K562 (cell line): ENCODE data around the gene NYAP1. TPM values are rescaled to one million over a fixed set of nuclear protein-coding genes. Genes with fewer than 3 reads are reported as not detected.
A peak's percentile ranks its signal among the peaks of the same experiment; 100 is the strongest.

Source experiments
- CBX2 ChIP-seq: fragments of 200-600 bp; sonication (generic); IDR thresholded peaks from one replicate; pipeline ENCODE4 v1.6.1; 2012; ENCODE audit warnings: mild to moderate bottlenecking, low read length, inconsistent platforms; ENCODE audit not compliant: insufficient read depth, poor library complexity, severe bottlenecking
- DMBX1 ChIP-seq: fragments of 250-450 bp; sonication (Bioruptor Pico); IDR thresholded peaks from 2 replicates; pipeline ENCODE4 v1.8.0; 2022; ENCODE audit warnings: inconsistent platforms, mild to moderate bottlenecking, moderate library complexity, borderline replicate concordance
- ETV6 ChIP-seq, 3 experiments: fragments of 150-350 bp in 1 of 3; sonication (generic) in 1 of 3; formaldehyde crosslinking in 1 of 3; IDR thresholded peaks; 2 replicates each; pipeline versions ENCODE4 v1.6.1 to v1.8.0; 2014 to 2022; ENCODE audit warnings: borderline replicate concordance in 2 of 3, low read depth in 2 of 3, antibody characterized with exemption in 1 of 3, low read length in 1 of 3, mild to moderate bottlenecking in 1 of 3, missing genetic modification reagents in 1 of 3
- JUN ChIP-seq, 2 experiments: sonication (generic) in 1 of 2; formaldehyde crosslinking in 1 of 2; IDR thresholded peaks; 2 replicates each; pipeline versions ENCODE4 v1.6.1 to v1.8.0; 2012 to 2022; ENCODE audit warnings: borderline replicate concordance in 2 of 2, mild to moderate bottlenecking in 2 of 2, improper control_type of control experiment in 1 of 2, low read depth in 1 of 2, low read length in 1 of 2, missing genetic modification reagents in 1 of 2
- KLF6 ChIP-seq: fragments of 250-450 bp; sonication (Bioruptor Pico); IDR thresholded peaks from 2 replicates; pipeline ENCODE4 v1.4.0; 2020; ENCODE audit warnings: mild to moderate bottlenecking, moderate library complexity, borderline replicate concordance
- MEIS2 ChIP-seq: fragments of 450-650 bp; IDR thresholded peaks from 2 replicates; pipeline ENCODE4 v1.6.1; 2014; ENCODE audit warnings: mild to moderate bottlenecking; ENCODE audit not compliant: partially characterized antibody
- NFYB ChIP-seq: IDR thresholded peaks from 2 replicates; pipeline ENCODE4 v1.6.1; 2011; ENCODE audit warnings: mild to moderate bottlenecking, moderate library complexity; ENCODE audit not compliant: insufficient read length; ENCODE audit errors: extremely low read depth
- SETDB1 ChIP-seq: IDR thresholded peaks from one replicate; pipeline ENCODE4 v1.6.1; 2012; ENCODE audit warnings: low read length, control low read depth, inconsistent platforms
- TCF3 ChIP-seq: sonication (generic); formaldehyde crosslinking; IDR thresholded peaks from 2 replicates; pipeline ENCODE4 v1.4.0; 2020; ENCODE audit warnings: mild to moderate bottlenecking, missing genetic modification reagents
- TRIM24 ChIP-seq, 2 experiments: fragments of 450-650 bp; IDR thresholded peaks; 2 replicates each; pipeline ENCODE4 v1.6.1; 2016
- ZNF124 ChIP-seq: sonication (generic); formaldehyde crosslinking; IDR thresholded peaks from 2 replicates; pipeline ENCODE4 v1.8.1; 2022; ENCODE audit warnings: missing genetic modification reagents
- polyA plus RNA-seq, 8 experiments: library from polyadenylated mRNA; depleted of rRNA in 4 of 8; stranded (reverse) in 5 of 8; unstranded in 3 of 8; fragments of >200 nt; fragmentation: Nextera tagmentation in 2 of 8; fragmentation: Illumina TruSeq in 1 of 8; extraction: Ambion mirVana in 2 of 8; extraction: Trizol in 1 of 8; gene quantifications; 2 replicates each; pipeline versions ENCODE4 v1.2.1 to v1.2.3, GENCODE V29; 2011 to 2014; ENCODE audit warnings: inconsistent platforms in 1 of 8, missing spikeins in 1 of 8
- total RNA-seq, 7 experiments: library from RNA; depleted of rRNA in 6 of 7; stranded (reverse); fragments of >200 nt in 6 of 7; fragmentation: Illumina TruSeq in 2 of 7; extraction: Trizol in 2 of 7; gene quantifications; 2 replicates each; pipeline versions ENCODE4 v1.2.1 to v1.2.3, GENCODE V29; 2011 to 2021; ENCODE audit warnings: low replicate concordance in 1 of 7
- TF ChIP-seq, protein P1 (sequence below): fragments of 450-650 bp; formaldehyde crosslinking; IDR thresholded peaks from 2 replicates; pipeline ENCODE4 v1.4.0; 2020; ENCODE audit warnings: mild to moderate bottlenecking
- TF ChIP-seq, protein P2 (sequence below): fragments of 250-450 bp; sonication (Bioruptor Pico); IDR thresholded peaks from 2 replicates; pipeline ENCODE4 v1.5.0; 2022; ENCODE audit warnings: mild to moderate bottlenecking
- TF ChIP-seq, protein P3 (sequence below): fragments of 250-450 bp; sonication (Bioruptor Pico); IDR thresholded peaks from 2 replicates; pipeline ENCODE4 v1.8.0; 2022; ENCODE audit warnings: inconsistent platforms
- TF ChIP-seq, protein P4 (sequence below): fragments of 250-450 bp; sonication (Bioruptor Pico); IDR thresholded peaks from 2 replicates; pipeline ENCODE4 v1.5.1; 2021; ENCODE audit warnings: mild to moderate bottlenecking
- TF ChIP-seq, protein P5 (sequence below): sonication (generic); formaldehyde crosslinking; IDR thresholded peaks from 2 replicates; pipeline ENCODE4 v1.8.0; 2022; ENCODE audit warnings: mild to moderate bottlenecking, missing genetic modification reagents, borderline replicate concordance

Gene NYAP1
- total and polyA plus RNA-seq, 9 of the 15 experiments (the other 6 are each of a cell fraction or from before 2014, with no cell fraction given): 0.11 to 0.88 (median 0.22) TPM; not detected in 2

DNA sequence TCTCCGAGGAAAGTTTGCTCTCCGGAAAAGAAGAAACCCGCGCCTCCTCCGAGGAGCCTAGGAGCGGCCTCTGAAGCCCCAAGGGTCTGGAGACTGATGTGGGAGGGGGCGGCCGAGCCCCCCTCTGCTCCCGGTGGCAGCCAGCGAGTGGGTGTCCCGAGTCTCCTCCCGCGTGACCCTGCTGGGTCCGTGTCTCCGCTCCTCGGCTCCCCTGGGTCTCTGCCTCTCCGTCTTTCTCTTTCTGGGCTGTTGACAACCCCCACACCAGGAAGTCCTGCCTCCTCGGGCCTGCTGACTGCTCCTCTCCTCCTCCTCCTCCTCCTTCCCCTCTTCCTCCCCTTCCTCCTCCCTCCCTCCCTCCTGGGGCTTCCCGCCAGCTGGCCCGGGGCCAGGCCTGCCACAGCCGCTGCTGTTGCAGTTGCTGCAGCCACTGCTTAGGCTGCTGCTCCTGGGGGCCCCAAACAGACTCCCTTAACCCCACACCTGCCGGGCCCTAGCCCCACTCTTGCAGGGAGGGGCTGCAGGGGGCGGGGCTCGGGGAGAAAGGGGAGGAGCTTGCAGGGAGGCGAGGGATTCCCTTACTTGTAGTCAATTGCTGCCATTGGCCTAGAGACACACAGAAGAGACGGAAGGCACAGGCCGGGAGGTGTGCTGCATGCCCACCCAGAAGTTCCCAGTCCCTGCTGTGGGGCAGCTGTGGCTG, 4.6 kb upstream of the NYAP1 start, which contains the start of gene TSC22D4 (continued):
- TF ChIP-seq SETDB1 (no peak), JUN (IDR thresholded peaks at IDR 0.05; ENCODE audit: borderline replicate concordance, low read depth, low read length) (peak; percentile 50; the same call in 1 of the 2 replicates), JUN (CRISPR knock-in tag; IDR thresholded peaks at IDR 0.05; ENCODE audit: borderline replicate concordance) (no peak), DMBX1 (CRISPR knock-in tag) (no peak), ZNF124 (CRISPR knock-in tag) (no peak), MEIS2 (peak; percentile 48), NFYB (no peak), TCF3 (CRISPR knock-in tag) (no peak; the same call in 1 of the 2 replicates), CBX2 (no peak), KLF6 (CRISPR knock-in tag) (no peak), TRIM24 (IDR thresholded peaks at IDR 0.05) (peak; percentile 76 to 83), ETV6 (IDR thresholded peaks at IDR 0.05; ENCODE audit: borderline replicate concordance in 1 of 2, low read depth in 2 of 2, low read length in 1 of 2) (peak; percentile 55 to 66; a peak in 2 of 4 replicates), ETV6 (CRISPR knock-in tag; IDR thresholded peaks at IDR 0.05; ENCODE audit: borderline replicate concordance) (no peak)
- TF ChIP-seq, protein P1, sequence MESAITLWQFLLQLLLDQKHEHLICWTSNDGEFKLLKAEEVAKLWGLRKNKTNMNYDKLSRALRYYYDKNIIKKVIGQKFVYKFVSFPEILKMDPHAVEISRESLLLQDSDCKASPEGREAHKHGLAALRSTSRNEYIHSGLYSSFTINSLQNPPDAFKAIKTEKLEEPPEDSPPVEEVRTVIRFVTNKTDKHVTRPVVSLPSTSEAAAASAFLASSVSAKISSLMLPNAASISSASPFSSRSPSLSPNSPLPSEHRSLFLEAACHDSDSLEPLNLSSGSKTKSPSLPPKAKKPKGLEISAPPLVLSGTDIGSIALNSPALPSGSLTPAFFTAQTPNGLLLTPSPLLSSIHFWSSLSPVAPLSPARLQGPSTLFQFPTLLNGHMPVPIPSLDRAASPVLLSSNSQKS (CRISPR knock-in tag): no peak
- TF ChIP-seq, protein P2, sequence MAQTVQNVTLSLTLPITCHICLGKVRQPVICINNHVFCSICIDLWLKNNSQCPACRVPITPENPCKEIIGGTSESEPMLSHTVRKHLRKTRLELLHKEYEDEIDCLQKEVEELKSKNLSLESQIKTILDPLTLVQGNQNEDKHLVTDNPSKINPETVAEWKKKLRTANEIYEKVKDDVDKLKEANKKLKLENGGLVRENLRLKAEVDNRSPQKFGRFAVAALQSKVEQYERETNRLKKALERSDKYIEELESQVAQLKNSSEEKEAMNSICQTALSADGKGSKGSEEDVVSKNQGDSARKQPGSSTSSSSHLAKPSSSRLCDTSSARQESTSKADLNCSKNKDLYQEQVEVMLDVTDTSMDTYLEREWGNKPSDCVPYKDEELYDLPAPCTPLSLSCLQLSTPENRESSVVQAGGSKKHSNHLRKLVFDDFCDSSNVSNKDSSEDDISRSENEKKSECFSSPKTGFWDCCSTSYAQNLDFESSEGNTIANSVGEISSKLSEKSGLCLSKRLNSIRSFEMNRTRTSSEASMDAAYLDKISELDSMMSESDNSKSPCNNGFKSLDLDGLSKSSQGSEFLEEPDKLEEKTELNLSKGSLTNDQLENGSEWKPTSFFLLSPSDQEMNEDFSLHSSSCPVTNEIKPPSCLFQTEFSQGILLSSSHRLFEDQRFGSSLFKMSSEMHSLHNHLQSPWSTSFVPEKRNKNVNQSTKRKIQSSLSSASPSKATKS (CRISPR knock-in tag): no peak
- TF ChIP-seq, protein P3, sequence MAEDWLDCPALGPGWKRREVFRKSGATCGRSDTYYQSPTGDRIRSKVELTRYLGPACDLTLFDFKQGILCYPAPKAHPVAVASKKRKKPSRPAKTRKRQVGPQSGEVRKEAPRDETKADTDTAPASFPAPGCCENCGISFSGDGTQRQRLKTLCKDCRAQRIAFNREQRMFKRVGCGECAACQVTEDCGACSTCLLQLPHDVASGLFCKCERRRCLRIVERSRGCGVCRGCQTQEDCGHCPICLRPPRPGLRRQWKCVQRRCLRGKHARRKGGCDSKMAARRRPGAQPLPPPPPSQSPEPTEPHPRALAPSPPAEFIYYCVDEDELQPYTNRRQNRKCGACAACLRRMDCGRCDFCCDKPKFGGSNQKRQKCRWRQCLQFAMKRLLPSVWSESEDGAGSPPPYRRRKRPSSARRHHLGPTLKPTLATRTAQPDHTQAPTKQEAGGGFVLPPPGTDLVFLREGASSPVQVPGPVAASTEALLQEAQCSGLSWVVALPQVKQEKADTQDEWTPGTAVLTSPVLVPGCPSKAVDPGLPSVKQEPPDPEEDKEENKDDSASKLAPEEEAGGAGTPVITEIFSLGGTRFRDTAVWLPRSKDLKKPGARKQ (CRISPR knock-in tag): no peak
- TF ChIP-seq, protein P4, sequence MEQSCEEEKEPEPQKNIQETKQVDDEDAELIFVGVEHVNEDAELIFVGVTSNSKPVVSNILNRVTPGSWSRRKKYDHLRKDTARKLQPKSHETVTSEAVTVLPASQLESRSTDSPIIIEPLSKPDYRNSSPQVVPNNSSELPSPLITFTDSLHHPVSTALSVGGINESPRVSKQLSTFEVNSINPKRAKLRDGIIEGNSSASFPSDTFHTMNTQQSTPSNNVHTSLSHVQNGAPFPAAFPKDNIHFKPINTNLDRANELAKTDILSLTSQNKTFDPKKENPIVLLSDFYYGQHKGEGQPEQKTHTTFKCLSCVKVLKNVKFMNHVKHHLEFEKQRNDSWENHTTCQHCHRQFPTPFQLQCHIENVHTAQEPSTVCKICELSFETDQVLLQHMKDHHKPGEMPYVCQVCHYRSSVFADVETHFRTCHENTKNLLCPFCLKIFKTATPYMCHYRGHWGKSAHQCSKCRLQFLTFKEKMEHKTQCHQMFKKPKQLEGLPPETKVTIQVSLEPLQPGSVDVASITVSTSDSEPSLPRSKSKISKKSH (CRISPR knock-in tag): no peak
- TF ChIP-seq, protein P5, sequence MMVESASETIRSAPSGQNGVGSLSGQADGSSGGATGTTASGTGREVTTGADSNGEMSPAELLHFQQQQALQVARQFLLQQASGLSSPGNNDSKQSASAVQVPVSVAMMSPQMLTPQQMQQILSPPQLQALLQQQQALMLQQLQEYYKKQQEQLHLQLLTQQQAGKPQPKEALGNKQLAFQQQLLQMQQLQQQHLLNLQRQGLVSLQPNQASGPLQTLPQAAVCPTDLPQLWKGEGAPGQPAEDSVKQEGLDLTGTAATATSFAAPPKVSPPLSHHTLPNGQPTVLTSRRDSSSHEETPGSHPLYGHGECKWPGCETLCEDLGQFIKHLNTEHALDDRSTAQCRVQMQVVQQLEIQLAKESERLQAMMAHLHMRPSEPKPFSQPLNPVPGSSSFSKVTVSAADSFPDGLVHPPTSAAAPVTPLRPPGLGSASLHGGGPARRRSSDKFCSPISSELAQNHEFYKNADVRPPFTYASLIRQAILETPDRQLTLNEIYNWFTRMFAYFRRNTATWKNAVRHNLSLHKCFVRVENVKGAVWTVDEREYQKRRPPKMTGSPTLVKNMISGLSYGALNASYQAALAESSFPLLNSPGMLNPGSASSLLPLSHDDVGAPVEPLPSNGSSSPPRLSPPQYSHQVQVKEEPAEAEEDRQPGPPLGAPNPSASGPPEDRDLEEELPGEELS (CRISPR knock-in tag): no peak; the same call in 1 of the 2 replicates
